Effector memory CD4-positive, alpha-beta T cell (primary cell): ENCODE measurements around the gene GPLD1.
"Not testable (repeated sequence)": the region's sequence is repeated elsewhere in the genome, so short reads cannot be mapped to it uniquely, and the experiment has no call there.

Experiments used
- DNase-seq, 3 donors: peaks; one replicate each; pipeline ENCODE4 v3.0.0-alpha.2; 2020
- H3K27ac ChIP-seq: 2 replicates; pipeline ENCODE4 v1.7.0; 2013; ENCODE audit warnings: mild to moderate bottlenecking, low read length, moderate library complexity; ENCODE audit not compliant: insufficient read depth, poor library complexity, severe bottlenecking
- H3K27me3 ChIP-seq: replicated peaks from 2 replicates; pipeline ENCODE4 v1.7.0; 2013; ENCODE audit warnings: mild to moderate bottlenecking, low read length; ENCODE audit not compliant: insufficient read depth, control insufficient read depth, poor library complexity, severe bottlenecking
- H3K36me3 ChIP-seq: 2 replicates; pipeline ENCODE4 v1.7.0; 2013; ENCODE audit warnings: mild to moderate bottlenecking, low read length, moderate library complexity; ENCODE audit not compliant: control insufficient read depth, insufficient read depth
- H3K4me1 ChIP-seq: 2 replicates; pipeline ENCODE4 v1.7.0; 2013; ENCODE audit warnings: low read length, mild to moderate bottlenecking; ENCODE audit not compliant: control insufficient read depth, insufficient read depth, poor library complexity, severe bottlenecking
- H3K4me3 ChIP-seq: 2 replicates; pipeline ENCODE4 v1.7.0; 2013; ENCODE audit warnings: low read length, low read depth, mild to moderate bottlenecking; ENCODE audit not compliant: insufficient read depth, poor library complexity, severe bottlenecking
- H3K9me3 ChIP-seq: 2 replicates; pipeline ENCODE4 v1.7.0; 2013; ENCODE audit warnings: mild to moderate bottlenecking, low read length, moderate library complexity; ENCODE audit not compliant: control insufficient read depth

Gene GPLD1

GRCh38 chr6:24426729-24427446 is 62.5 kb downstream of the GPLD1 start:
- H3K4me1 ChIP-seq: no peaks in the 10 kb centered on the region
- no peak overlapping the region for H3K27ac ChIP-seq
- no peak for DNase-seq
- no peak overlapping the region for H3K4me3 ChIP-seq
- H3K36me3 ChIP-seq: peaks cover 31% of the 10 kb centered on the region
- no peaks in the 10 kb centered on the region for H3K27me3 ChIP-seq
- no peaks in the 10 kb centered on the region for H3K9me3 ChIP-seq

DNA sequence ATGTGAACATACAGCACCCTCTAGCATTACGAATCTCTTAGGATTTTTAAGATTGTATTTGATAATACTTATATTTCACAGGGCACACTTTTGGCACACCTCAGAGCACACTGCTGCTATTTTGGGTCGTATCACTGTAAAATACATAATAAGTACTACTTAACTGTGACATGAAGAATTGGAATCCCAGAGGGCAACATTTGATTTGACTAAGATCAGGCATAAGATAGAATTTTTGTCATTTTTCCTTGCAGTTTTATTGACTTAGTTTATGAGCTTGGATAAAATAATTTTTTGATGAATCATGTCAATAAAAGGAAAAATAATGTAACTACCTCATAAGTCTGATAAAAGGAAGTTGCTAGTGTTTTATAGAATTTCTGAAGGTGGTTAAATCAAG is 64.3 kb downstream of the GPLD1 start:
- H3K4me1 ChIP-seq: no peaks in the 10 kb centered on the region
- DNase-seq: no peak
- no peaks in the 10 kb centered on the region for H3K27me3 ChIP-seq
- no peaks in the 10 kb centered on the region for H3K9me3 ChIP-seq
- H3K36me3 ChIP-seq: peaks cover 37% of the 10 kb centered on the region
- H3K27ac ChIP-seq: no peak overlapping the region
- no peak overlapping the region for H3K4me3 ChIP-seq

DNA sequence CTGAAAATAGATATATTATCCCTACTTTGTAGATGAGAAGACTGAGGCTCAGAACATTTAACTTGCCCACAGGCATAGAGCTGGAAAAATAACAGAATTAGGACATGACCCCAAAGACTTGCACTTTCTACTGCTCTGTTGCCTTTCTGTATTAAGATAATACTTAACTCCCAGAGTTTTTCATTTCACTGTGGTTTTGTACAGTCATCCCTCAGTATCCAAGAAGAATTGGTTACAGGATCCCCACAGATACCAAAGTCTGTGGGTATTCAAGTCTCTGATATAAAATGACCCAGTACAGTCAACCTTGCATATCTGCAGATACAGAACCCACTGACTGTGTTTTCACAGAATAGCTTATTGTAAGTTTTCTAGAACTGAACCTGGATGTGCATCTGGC is 69.9 kb downstream of the GPLD1 start:
- Histone ChIP-seq H3K4me3 (no peak overlapping the region), H3K27me3 (no peaks in the 10 kb centered on the region), H3K36me3 (peaks cover 66% of the 10 kb centered on the region), H3K9me3 (no peaks in the 10 kb centered on the region), H3K27ac (no peak overlapping the region), H3K4me1 (no peaks in the 10 kb centered on the region)
- DNase-seq: no peak

DNA sequence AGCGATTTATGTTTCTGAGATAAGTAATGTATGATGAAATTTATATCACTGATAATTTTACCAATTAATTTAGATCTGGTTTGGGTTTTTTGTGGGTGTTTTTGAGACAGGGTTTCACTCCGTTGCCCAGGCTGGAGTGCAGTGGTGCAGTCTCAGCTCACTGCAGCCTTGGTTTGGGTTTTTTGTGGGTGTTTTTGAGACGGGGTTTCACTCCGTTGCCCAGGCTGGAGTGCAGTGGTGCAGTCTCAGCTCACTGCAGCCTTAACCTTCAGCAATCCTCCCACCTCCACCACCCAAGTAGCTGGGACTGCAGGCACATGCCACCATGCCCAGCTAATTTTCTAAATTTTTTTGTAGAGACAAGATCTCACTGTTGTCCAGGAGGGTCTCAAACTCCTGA is 73.6 kb downstream of the GPLD1 start:
- Histone ChIP-seq H3K36me3 (peaks cover 70% of the 10 kb centered on the region), H3K27me3 (no peaks in the 10 kb centered on the region), H3K9me3 (no peaks in the 10 kb centered on the region), H3K4me1 (no peaks in the 10 kb centered on the region), H3K4me3 (no peak overlapping the region), H3K27ac (no peak overlapping the region)
- no peak for DNase-seq

GRCh38 chr6:24414531-24414930 is 74.8 kb downstream of the GPLD1 start:
- H3K4me3 ChIP-seq, H3K27me3 ChIP-seq, H3K27ac ChIP-seq, H3K4me1 ChIP-seq, DNase-seq, H3K9me3 ChIP-seq: not testable (repeated sequence)
- peaks cover 69% of the 10 kb centered on the region for H3K36me3 ChIP-seq

- Histone ChIP-seq H3K4me1 (no peaks in the 10 kb centered on the region), H3K4me3 (no peak overlapping the region), H3K27me3 (no peaks in the 10 kb centered on the region), H3K27ac (no peak overlapping the region), H3K9me3 (no peaks in the 10 kb centered on the region), H3K36me3 (peaks cover 72% of the 10 kb centered on the region)
- DNase-seq: no peak
Observed at GRCh38 chr6:24412294-24412693, 77.1 kb downstream of the GPLD1 start.

DNA sequence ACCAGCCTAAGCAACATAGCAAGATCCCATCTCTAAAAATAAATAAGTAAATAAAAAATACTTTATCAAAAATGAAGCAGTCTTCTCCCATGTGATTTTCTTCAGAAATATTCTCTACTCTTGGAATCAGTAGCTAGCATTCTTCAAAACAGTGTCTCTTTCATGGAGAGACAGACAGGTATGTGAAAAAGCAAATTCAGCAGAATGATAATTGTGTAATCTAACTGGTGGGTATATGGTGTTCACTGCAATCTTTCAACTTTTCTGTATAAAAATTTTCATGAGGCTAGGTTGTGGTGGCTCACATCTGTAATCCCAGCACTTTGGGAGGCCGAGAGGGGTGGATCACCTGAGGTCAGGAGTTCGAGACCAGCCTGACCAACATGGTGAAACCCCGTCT is 78.8 kb downstream of the GPLD1 start:
- Histone ChIP-seq H3K4me3 (no peak overlapping the region), H3K36me3 (peaks cover 63% of the 10 kb centered on the region), H3K4me1 (no peaks in the 10 kb centered on the region), H3K9me3 (no peaks in the 10 kb centered on the region), H3K27ac (no peak overlapping the region), H3K27me3 (no peaks in the 10 kb centered on the region)
- DNase-seq: no peak

DNA sequence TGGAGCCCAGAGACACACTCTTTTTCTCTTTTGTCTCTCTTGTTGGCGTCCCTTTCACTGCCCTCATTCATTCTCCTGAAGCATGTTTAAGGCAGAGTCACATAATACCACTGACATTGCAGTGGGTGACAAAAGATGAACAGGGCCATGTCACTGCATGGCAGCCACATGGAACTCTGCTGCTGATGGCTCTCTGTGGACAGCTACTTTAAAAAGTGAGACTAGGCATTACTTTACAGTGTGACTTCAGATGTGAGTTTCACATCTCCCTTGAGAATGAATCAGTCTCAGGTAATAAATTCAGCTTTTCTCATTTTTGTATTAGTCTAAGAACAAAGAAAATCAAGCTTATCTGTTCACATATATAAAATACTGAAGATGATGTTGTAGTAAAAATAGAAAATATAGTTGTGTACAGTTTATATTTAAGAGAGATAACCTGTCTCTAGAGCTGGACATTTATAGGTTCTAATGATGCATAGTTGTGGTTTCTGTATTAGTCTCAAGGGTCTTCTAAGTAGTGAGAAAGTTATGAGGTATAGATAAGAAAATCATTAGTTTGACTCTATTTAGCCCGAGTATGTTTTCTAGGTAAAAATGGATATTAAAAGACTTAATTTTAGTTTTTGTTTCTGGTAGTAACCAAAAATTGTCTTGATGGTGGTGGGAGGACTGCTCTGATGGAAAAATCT is 80.5 kb downstream of the GPLD1 start:
- Histone ChIP-seq H3K27me3 (no peaks in the 10 kb centered on the region), H3K36me3 (peaks cover 57% of the 10 kb centered on the region)
- DNase-seq: no peak

GRCh38 chr6:24405262-24405661 is 84.1 kb downstream of the GPLD1 start:
- DNase-seq: no peak
- Histone ChIP-seq H3K27ac (no peak overlapping the region), H3K27me3 (no peaks in the 10 kb centered on the region), H3K4me3 (no peak overlapping the region), H3K36me3 (peaks cover 32% of the 10 kb centered on the region), H3K9me3 (no peaks in the 10 kb centered on the region), H3K4me1 (no peaks in the 10 kb centered on the region)

More for the DNA sequence above, 80.5 kb downstream of the GPLD1 start:
- no peak overlapping the region for H3K4me3 ChIP-seq
- no peaks in the 10 kb centered on the region for H3K4me1 ChIP-seq
- no peak overlapping the region for H3K27ac ChIP-seq
- H3K9me3 ChIP-seq: no peaks in the 10 kb centered on the region

DNA sequence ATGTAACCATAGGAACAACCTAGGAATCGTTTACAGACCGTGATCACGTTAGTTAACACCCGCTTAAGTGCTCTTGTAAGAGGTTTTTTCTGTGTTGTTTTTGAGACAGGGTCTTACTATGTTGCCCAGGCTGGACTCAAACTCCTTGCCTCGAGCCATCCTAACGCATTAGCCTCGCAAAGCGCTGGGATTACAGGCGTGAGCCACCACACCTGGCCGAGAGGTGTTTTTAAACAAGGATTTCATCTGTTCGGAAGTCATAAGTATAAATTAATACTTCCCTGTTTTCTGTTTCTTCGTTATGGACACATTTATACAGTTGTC is 85.9 kb downstream of the GPLD1 start:
- Histone ChIP-seq H3K36me3 (peaks cover 15% of the 10 kb centered on the region), H3K27ac (no peak overlapping the region), H3K27me3 (no peaks in the 10 kb centered on the region), H3K4me3 (peak overlapping the region; percentile 80), H3K4me1 (no peaks in the 10 kb centered on the region), H3K9me3 (no peaks in the 10 kb centered on the region)
- no peak for DNase-seq
